IMR-90 (cell line): Measurements from ENCODE around the gene ZNF606. TPM values are rescaled to one million over a fixed set of nuclear protein-coding genes. Genes with fewer than 3 reads are reported as not detected.

Experiments used
- ATAC-seq: fragments of 200-7000 bp; cut with Tn5 transposase; 2 replicates; pipeline ENCODE4 v1.9.1; 2020; ENCODE audit warnings: low read depth, mild to moderate bottlenecking, moderate library complexity
- BruUV-seq: library from RNA; stranded (reverse); fragments of 400-500 nt; replicated peaks from 2 replicates; lab custom pipeline; 2021; lab: Mats Ljungman, UMichigan
- CTCF ChIA-PET: fragments of 300-600 bp; formaldehyde crosslinking; extraction: SDS; loops from one replicate; lab custom pipeline; 2021; ENCODE audit warnings: antibody characterized with exemption; lab: Yijun Ruan, JAX
- POLR2A ChIA-PET: fragments of 300-600 bp; sonication (Branson Sonifier 250); formaldehyde crosslinking; loops from one replicate; lab custom pipeline; 2022; ENCODE audit warnings: antibody characterized with exemption; ENCODE audit not compliant: unreplicated experiment; lab: Charles Lee
- DNase-seq: peaks from one replicate; pipeline ENCODE4 v3.0.0; 2013
- H2AFZ ChIP-seq: replicated peaks from 2 replicates; pipeline ENCODE3; 2013; ENCODE audit warnings: low read length, mild to moderate bottlenecking; ENCODE audit not compliant: poor library complexity
- H2AK5ac ChIP-seq: 2 replicates; pipeline ENCODE4 v1.6.1; 2013; ENCODE audit warnings: low read depth, low read length, inconsistent platforms
- H2AK9ac ChIP-seq: replicated peaks from 2 replicates; pipeline ENCODE3; 2013; ENCODE audit warnings: mild to moderate bottlenecking, low read depth, low read length, moderate library complexity; ENCODE audit not compliant: poor library complexity
- H2BK120ac ChIP-seq: 2 replicates; pipeline ENCODE4 v1.6.1; 2013; ENCODE audit warnings: low read depth, low read length, inconsistent platforms
- H2BK15ac ChIP-seq: 3 replicates; pipeline ENCODE4 v1.6.1; 2013; ENCODE audit warnings: low read depth, low read length, inconsistent platforms
- H2BK20ac ChIP-seq: 2 replicates; pipeline ENCODE4 v1.6.1; 2013; ENCODE audit warnings: low read depth, mild to moderate bottlenecking, inconsistent platforms, low read length, moderate library complexity
- H2BK5ac ChIP-seq: 2 replicates; pipeline ENCODE4 v1.6.1; 2013; ENCODE audit warnings: mild to moderate bottlenecking, low read depth, low read length, inconsistent platforms; ENCODE audit not compliant: poor library complexity, severe bottlenecking
- H3K14ac ChIP-seq: replicated peaks from 2 replicates; pipeline ENCODE4 v1.6.1; 2013; ENCODE audit warnings: low read depth, low read length, inconsistent platforms
- H3K18ac ChIP-seq: 2 replicates; pipeline ENCODE4 v1.6.1; 2013; ENCODE audit warnings: low read depth, low read length, control low read depth
- H3K23ac ChIP-seq: 2 replicates; pipeline ENCODE4 v1.6.1; 2013; ENCODE audit warnings: low read depth, low read length, inconsistent platforms
- H3K27ac ChIP-seq: 2 replicates; pipeline ENCODE4 v1.5.1; 2013; ENCODE audit warnings: mild to moderate bottlenecking, control low read depth, low read length; ENCODE audit not compliant: insufficient read depth
- H3K27me3 ChIP-seq: 2 replicates; pipeline ENCODE4 v1.6.1; 2013; ENCODE audit warnings: low read length; ENCODE audit not compliant: control insufficient read depth, insufficient read depth
- H3K36me3 ChIP-seq: 2 replicates; pipeline ENCODE4 v1.6.1; 2013; ENCODE audit warnings: low read length, mixed read lengths; ENCODE audit not compliant: control insufficient read depth, insufficient read depth
- H3K4ac ChIP-seq: 2 replicates; pipeline ENCODE4 v1.6.1; 2013; ENCODE audit warnings: low read depth, low read length, inconsistent platforms
- H3K4me1 ChIP-seq: 2 replicates; pipeline ENCODE4 v1.6.1; 2013; ENCODE audit warnings: low read length, mixed read lengths; ENCODE audit not compliant: control insufficient read depth, insufficient read depth
- H3K4me2 ChIP-seq: 2 replicates; pipeline ENCODE4 v1.6.1; 2013; ENCODE audit warnings: low read depth, mild to moderate bottlenecking, control low read depth, low read length, moderate library complexity
- H3K4me3 ChIP-seq: 2 replicates; pipeline ENCODE4 v1.5.1; 2013; ENCODE audit warnings: low read depth, mild to moderate bottlenecking, control low read depth, low read length, moderate library complexity; ENCODE audit not compliant: insufficient read depth
- H3K56ac ChIP-seq: 2 replicates; pipeline ENCODE4 v1.6.1; 2013; ENCODE audit warnings: low read length, inconsistent platforms; ENCODE audit not compliant: insufficient read depth; ENCODE audit errors: extremely low read depth
- H3K79me1 ChIP-seq, 2 experiments: 2 replicates each; pipeline ENCODE4 v1.6.1; 2013; ENCODE audit warnings: low read length in 2 of 2, inconsistent platforms in 1 of 2, low read depth in 1 of 2
- H3K9ac ChIP-seq: 2 replicates; pipeline ENCODE4 v1.6.1; 2013; ENCODE audit warnings: low read depth, low read length, control low read depth
- H3K9me1 ChIP-seq: 2 replicates; pipeline ENCODE4 v1.6.1; 2013; ENCODE audit warnings: low read length, inconsistent platforms; ENCODE audit not compliant: insufficient read depth
- H3K9me3 ChIP-seq: 2 replicates; pipeline ENCODE4 v1.6.1; 2013; ENCODE audit warnings: low read length; ENCODE audit not compliant: control insufficient read depth, insufficient read depth
- H4K20me1 ChIP-seq: 2 replicates; pipeline ENCODE4 v1.6.1; 2013; ENCODE audit warnings: low read length, inconsistent platforms; ENCODE audit not compliant: insufficient read depth
- H4K5ac ChIP-seq: 2 replicates; pipeline ENCODE4 v1.6.1; 2013; ENCODE audit warnings: mild to moderate bottlenecking, low read depth, low read length, control low read depth
- H4K8ac ChIP-seq, 2 experiments: 2 replicates each; pipeline ENCODE4 v1.6.1; 2013; ENCODE audit warnings: low read depth in 2 of 2, low read length in 2 of 2, control low read depth in 1 of 2, inconsistent platforms in 1 of 2
- H4K91ac ChIP-seq: 2 replicates; pipeline ENCODE4 v1.6.1; 2013; ENCODE audit warnings: low read depth, low read length, inconsistent platforms; ENCODE audit not compliant: insufficient read depth
- BHLHE40 ChIP-seq: fragments of 150-350 bp; IDR thresholded peaks from 2 replicates; pipeline ENCODE4 v1.6.1; 2016; ENCODE audit warnings: mild to moderate bottlenecking, low read depth, low read length
- FOS ChIP-seq: fragments of 150-350 bp; IDR thresholded peaks from 2 replicates; pipeline ENCODE4 v1.6.1; 2016; ENCODE audit warnings: low read depth, low read length
- MAFK ChIP-seq: IDR thresholded peaks from 2 replicates; pipeline ENCODE4 v1.6.1; 2012; ENCODE audit warnings: low read depth, low read length, improper control_type of control experiment
- MXI1 ChIP-seq: IDR thresholded peaks from 2 replicates; pipeline ENCODE4 v1.6.1; 2012; ENCODE audit warnings: low read depth, mild to moderate bottlenecking, low read length, moderate library complexity, borderline replicate concordance
- NFE2L2 ChIP-seq: fragments of 150-350 bp; IDR thresholded peaks from 2 replicates; pipeline ENCODE4 v1.6.1; 2016; ENCODE audit warnings: low read depth, mild to moderate bottlenecking, low read length
- RAD21 ChIP-seq: IDR thresholded peaks from 2 replicates; pipeline ENCODE4 v1.6.1; 2012; ENCODE audit warnings: low read length, improper control_type of control experiment
- SMC3 ChIP-seq: fragments of 150-350 bp; IDR thresholded peaks from 2 replicates; pipeline ENCODE4 v1.6.1; 2016; ENCODE audit warnings: low read depth, mild to moderate bottlenecking, antibody characterized with exemption, low read length, moderate library complexity
- WGBS, 2 experiments: methylation state at CpG; one replicate each; pipeline versions ENCODE4 v1.1.5 to v1.1.7; 2013; ENCODE audit warnings: missing lambda C conversion rate in 2 of 2; ENCODE audit not compliant: insufficient read length in 1 of 2; ENCODE audit errors: extremely low coverage in 2 of 2; 5-methylcytosine and 5-hydroxymethylcytosine counted together
- dilution Hi-C: fragments of 300-500 bp; cut with HindIII; formaldehyde crosslinking; loops from one replicate; pipeline ENCODE4 v1.14.3; 2018; ENCODE audit warnings: low sequenced_read_pairs; ENCODE audit not compliant: unreplicated experiment
- in situ Hi-C: fragments of 300-500 bp; cut with MboI; formaldehyde crosslinking; loops from 3 replicates; pipeline ENCODE4 v1.14.3; 2019; ENCODE audit warnings: low sequenced_read_pairs, inconsistent platforms, mixed read lengths
- intact Hi-C: fragments of 100-400 bp; cut with micrococcal nuclease; formaldehyde crosslinking; loops from 2 replicates; pipeline ENCODE4 v1.10.0; 2022
- polyA plus RNA-seq, 3 experiments: library from polyadenylated mRNA; depleted of rRNA; stranded (reverse); fragments of >200 nt; gene quantifications; 2 replicates each; pipeline ENCODE4 v1.2.3, GENCODE V29; 2012; ENCODE audit warnings: low replicate concordance in 1 of 3
- total RNA-seq: library from RNA; depleted of rRNA; stranded (reverse); fragments of >200 nt; gene quantifications from 2 replicates; pipeline ENCODE4 v1.2.3, GENCODE V29; 2012
- TF ChIP-seq, protein P1 (sequence below): fragments of 150-350 bp; IDR thresholded peaks from 2 replicates; pipeline ENCODE4 v1.6.1; 2016; ENCODE audit warnings: low read depth, mild to moderate bottlenecking, low read length, moderate library complexity, borderline replicate concordance
- TF ChIP-seq, protein P2 (sequence below): fragments of 150-350 bp; IDR thresholded peaks from 2 replicates; pipeline ENCODE4 v1.6.1; 2017; ENCODE audit warnings: mild to moderate bottlenecking, antibody characterized with exemption, low read length, low read depth

ZNF606 gene
- total and polyA plus RNA-seq, 2 of the 4 experiments (the other 2 are of a cell fraction), result 4.3 to 9.0 TPM

DNA sequence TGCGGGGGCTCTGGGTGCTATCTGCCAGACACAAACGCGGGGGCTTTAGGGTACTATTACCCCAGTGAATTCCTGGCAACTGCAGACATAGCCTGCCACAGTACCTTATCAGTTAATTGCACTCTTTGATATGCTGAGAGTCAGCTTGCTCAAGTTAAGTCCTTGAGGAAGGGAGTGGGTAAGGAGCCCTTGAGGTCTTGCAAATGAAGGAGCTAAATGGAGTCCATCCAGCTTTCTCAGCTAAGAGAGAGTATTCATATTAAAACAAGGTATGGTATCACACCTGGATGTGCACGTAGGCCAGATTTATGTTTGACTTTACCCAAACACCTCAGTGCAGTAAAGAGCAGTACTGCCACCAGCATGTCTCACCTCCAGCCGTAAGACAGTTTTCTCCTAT is 11.5 kb upstream of the ZNF606 start:
- no peaks in the 10 kb centered on the region for H4K20me1 ChIP-seq
- no TSS peak for BruUV-seq
- intact Hi-C loops, result no loop called here

More for the DNA sequence above, 11.5 kb upstream of the ZNF606 start:
- in situ Hi-C loops, result no loop called here
- POLR2A ChIA-PET, result no interaction called here
- Histone ChIP-seq H2BK120ac (no peak overlapping the region), H2BK20ac (no peak overlapping the region), H3K9me1 (no peaks in the 10 kb centered on the region), H2AFZ (no peak overlapping the region), H3K18ac (no peak overlapping the region), H3K9ac (no peak overlapping the region), H4K5ac (no peak overlapping the region), H3K23ac (no peak overlapping the region), H2AK5ac (no peak overlapping the region), H3K4me2 (no peak overlapping the region), H3K56ac (no peak overlapping the region), H3K27ac (no peak overlapping the region), H3K79me1 (no peaks in the 10 kb centered on the region), H3K27me3 (no peaks in the 10 kb centered on the region), H3K4me1 (no peaks in the 10 kb centered on the region), H2BK15ac (no peak overlapping the region), H3K4me3 (no peak overlapping the region), H4K8ac (no peak overlapping the region), H2BK5ac (no peak overlapping the region), H3K9me3 (peaks cover 57% of the 10 kb centered on the region), H3K4ac (no peak overlapping the region), H4K91ac (no peak overlapping the region), H3K14ac (no peak overlapping the region), H3K36me3 (peaks cover 2% of the 10 kb centered on the region; the same call in 1 of the 2 replicates), H2AK9ac (no peak overlapping the region)
- no peak for DNase-seq
- CTCF ChIA-PET, result no interaction called here
- no CpG with 5 or more reads among the region's 5 CpGs for WGBS, 2 experiments
- TF ChIP-seq MAFK (no peak), RAD21 (no peak), FOS (no peak), NFE2L2 (no peak), MXI1 (no peak), BHLHE40 (no peak), SMC3 (no peak)
- TF ChIP-seq, protein P1, sequence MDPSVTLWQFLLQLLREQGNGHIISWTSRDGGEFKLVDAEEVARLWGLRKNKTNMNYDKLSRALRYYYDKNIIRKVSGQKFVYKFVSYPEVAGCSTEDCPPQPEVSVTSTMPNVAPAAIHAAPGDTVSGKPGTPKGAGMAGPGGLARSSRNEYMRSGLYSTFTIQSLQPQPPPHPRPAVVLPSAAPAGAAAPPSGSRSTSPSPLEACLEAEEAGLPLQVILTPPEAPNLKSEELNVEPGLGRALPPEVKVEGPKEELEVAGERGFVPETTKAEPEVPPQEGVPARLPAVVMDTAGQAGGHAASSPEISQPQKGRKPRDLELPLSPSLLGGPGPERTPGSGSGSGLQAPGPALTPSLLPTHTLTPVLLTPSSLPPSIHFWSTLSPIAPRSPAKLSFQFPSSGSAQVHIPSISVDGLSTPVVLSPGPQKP, result no peak
- TF ChIP-seq, protein P2, sequence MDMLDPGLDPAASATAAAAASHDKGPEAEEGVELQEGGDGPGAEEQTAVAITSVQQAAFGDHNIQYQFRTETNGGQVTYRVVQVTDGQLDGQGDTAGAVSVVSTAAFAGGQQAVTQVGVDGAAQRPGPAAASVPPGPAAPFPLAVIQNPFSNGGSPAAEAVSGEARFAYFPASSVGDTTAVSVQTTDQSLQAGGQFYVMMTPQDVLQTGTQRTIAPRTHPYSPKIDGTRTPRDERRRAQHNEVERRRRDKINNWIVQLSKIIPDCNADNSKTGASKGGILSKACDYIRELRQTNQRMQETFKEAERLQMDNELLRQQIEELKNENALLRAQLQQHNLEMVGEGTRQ, result no peak
- no peak for ATAC-seq
- dilution Hi-C loops, result no loop called here
